ENCODE measurements around the gene TUBA4A. TPM values are rescaled to one million over a fixed set of nuclear protein-coding genes. Genes with fewer than 3 reads are reported as not detected.
A peak's percentile ranks its signal among the peaks of the same experiment; 100 is the strongest.

The TUBA4A gene
- total RNA-seq, 2 experiments from 2014 or later, result 183 to 185 TPM

DNA sequence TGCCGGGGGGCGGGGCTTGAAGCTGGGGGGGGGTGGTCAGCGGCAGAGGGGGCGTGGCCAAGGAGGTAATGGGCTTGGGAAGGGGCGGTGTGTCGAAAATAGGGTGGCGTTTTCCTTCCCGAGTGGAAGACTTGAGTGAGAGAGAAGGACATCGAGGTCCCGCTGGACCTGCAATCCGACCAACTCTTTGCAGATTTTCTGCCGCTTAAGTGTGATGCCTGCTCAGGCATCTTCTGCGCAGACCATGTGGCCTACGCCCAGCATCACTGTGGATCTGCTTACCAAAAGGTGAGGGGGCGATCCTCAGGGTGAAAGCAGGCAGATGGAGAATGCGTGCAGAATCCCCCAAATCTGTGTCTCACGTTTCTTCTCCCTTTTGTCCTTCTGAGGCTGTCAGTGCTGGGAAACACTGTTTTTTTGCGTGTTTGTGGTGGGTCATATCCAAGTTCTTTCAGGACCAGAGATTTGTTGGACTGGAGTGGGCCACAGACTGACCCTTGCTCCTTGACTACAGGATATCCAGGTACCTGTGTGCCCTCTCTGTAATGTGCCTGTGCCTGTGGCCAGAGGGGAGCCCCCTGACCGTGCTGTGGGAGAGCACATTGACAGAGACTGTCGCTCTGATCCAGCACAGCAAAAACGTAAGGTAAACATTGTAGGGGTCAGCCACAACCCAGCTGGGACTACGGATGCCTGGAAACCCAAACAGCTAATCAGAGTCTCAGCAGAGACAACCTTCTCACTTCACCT is 46.4 kb downstream of the TUBA4A start:
- Mint-ChIP-seq H3K9me3 (no peaks in the 10 kb centered on the region), H3K4me3 (peak overlapping the region; percentile 90), H3K36me3 (ENCODE audit: low read depth) (peaks cover 26% of the 10 kb centered on the region), H3K27me3 (no peaks in the 10 kb centered on the region), H3K27ac (peak overlapping the region; percentile 93), H3K4me1 (ENCODE audit: low read depth) (peaks cover 47% of the 10 kb centered on the region)
- DNase-seq (peak in 1 of 14 experiments; percentile 17), ATAC-seq (ENCODE audit: poor library complexity) (no peak)
- H3K36me3 ChIP-seq (ENCODE audit: insufficient read depth, low read length), result peaks cover 21% of the 10 kb centered on the region
- H3K27me3 ChIP-seq (ENCODE audit: control insufficient read depth in 1 of 2, insufficient read depth in 2 of 2, low read length in 2 of 2), result no peaks in the 10 kb centered on the region
- peak overlapping the region; percentile 87 to 89 for H3K27ac ChIP-seq (ENCODE audit: low read depth in 1 of 2, low read length in 2 of 2)
- H3K4me1 ChIP-seq (ENCODE audit: insufficient read depth, low read length), result peaks cover 53% of the 10 kb centered on the region
- H3K4me3 ChIP-seq (ENCODE audit: low read length), result peak overlapping the region; percentile 69
- TF ChIP-seq, protein P1, sequence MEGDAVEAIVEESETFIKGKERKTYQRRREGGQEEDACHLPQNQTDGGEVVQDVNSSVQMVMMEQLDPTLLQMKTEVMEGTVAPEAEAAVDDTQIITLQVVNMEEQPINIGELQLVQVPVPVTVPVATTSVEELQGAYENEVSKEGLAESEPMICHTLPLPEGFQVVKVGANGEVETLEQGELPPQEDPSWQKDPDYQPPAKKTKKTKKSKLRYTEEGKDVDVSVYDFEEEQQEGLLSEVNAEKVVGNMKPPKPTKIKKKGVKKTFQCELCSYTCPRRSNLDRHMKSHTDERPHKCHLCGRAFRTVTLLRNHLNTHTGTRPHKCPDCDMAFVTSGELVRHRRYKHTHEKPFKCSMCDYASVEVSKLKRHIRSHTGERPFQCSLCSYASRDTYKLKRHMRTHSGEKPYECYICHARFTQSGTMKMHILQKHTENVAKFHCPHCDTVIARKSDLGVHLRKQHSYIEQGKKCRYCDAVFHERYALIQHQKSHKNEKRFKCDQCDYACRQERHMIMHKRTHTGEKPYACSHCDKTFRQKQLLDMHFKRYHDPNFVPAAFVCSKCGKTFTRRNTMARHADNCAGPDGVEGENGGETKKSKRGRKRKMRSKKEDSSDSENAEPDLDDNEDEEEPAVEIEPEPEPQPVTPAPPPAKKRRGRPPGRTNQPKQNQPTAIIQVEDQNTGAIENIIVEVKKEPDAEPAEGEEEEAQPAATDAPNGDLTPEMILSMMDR (IDR thresholded peaks at IDR 0.05), result no peak
- H3K9me3 ChIP-seq (ENCODE audit: control insufficient read depth in 1 of 2, insufficient read depth in 1 of 2, low read length in 2 of 2), result no peaks in the 10 kb centered on the region
- intact Hi-C loops (cut with DNase I, micrococcal nuclease), result loop anchor here in 1 of 2 experiments (10.0 kb wide), 2 partner anchors 177 to 337 kb away; partner anchors contain the start of genes CHPF, DNPEP and TMEM198
- POLR2A ChIA-PET, result interaction anchor here (0.6 to 4.8 kb wide), 17 partner anchors 11 to 88 kb away, joined by 3 to 139 read pairs (median 13); partner anchors contain the start of genes ABCB6, ANKZF1, ATG9A and CNPPD1
- CTCF ChIA-PET, result interaction anchor here (1.2 to 4.2 kb wide), 6 partner anchors 14 to 227 kb away, joined by 3 to 32 read pairs (median 8); partner anchors contain the start of genes CNPPD1 and NHEJ1

DNA sequence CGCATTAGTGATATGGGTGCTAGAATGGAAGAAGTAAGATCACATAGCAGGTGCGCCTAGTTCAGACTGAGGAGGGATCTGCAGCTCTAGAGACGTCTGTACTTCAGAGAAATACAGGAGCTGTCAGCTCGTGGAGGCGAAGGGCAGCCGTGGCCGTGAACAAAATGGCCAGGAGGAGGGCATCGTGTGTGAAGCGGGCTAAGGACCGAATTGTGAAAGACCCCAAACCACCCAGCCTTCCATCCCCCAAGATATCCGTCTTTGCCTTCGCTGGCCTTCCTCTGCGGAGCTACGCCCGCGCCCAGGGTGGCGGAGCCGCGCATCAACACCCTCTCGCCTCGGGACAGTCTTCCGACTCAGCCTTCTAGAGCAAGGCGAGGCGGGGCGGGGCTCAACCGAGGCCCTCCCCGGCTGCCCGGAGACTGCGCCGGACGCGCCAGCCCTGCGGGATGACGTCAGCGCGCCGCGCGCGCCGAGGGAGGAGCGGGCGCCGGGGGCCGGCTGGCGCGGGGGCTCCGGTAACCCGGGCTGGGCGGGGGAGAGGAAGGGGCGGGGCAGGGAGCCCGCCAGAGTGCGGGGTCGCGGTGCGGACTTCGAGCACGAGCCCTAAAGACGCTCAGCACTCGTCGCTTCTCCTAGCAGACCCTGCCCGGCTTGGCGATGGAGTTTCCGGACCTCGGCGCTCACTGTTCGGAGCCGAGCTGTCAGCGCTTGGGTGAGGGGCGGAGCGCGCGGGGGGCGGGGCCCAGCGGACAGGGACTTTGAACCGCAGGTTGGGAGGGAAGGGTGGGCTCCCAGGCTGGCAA is 47.2 kb downstream of the TUBA4A start, which contains the start of gene ZFAND2B:
TSS of gene ZFAND2B (plus strand) at position 455 of the 806 bp plus-strand sequence. CDS start at position 661, 206 bp downstream.
- DNase-seq (peak; percentile 88 to 98 (median 95)), ATAC-seq (ENCODE audit: poor library complexity) (peak; percentile 93)
- no peaks in the 10 kb centered on the region for H3K9me3 Mint-ChIP-seq
- Histone ChIP-seq H3K36me3 (ENCODE audit: insufficient read depth, low read length) (peaks cover 21% of the 10 kb centered on the region), H3K4me3 (ENCODE audit: low read length) (peak within 1 kb of the TSS; percentile 69), H3K4me1 (ENCODE audit: insufficient read depth, low read length) (peaks cover 53% of the 10 kb centered on the region), H3K27ac (ENCODE audit: low read depth in 1 of 2, low read length in 2 of 2) (peak within 1 kb of the TSS; percentile 89 to 90), H3K27me3 (ENCODE audit: control insufficient read depth in 1 of 2, insufficient read depth in 2 of 2, low read length in 2 of 2) (no peaks in the 10 kb centered on the region), H3K9me3 (ENCODE audit: control insufficient read depth in 1 of 2, insufficient read depth in 1 of 2, low read length in 2 of 2) (no peaks in the 10 kb centered on the region)
- H3K4me1 Mint-ChIP-seq (ENCODE audit: low read depth), result peaks cover 45% of the 10 kb centered on the region
- H3K36me3 Mint-ChIP-seq (ENCODE audit: low read depth), result peaks cover 26% of the 10 kb centered on the region
- POLR2A ChIA-PET, result interaction anchor here (0.6 to 4.8 kb wide), 22 partner anchors 8 to 182 kb away, joined by 3 to 139 read pairs (median 12); partner anchors contain the start of genes ABCB6, ANKZF1, ATG9A and CNPPD1
- peak within 1 kb of the TSS; percentile 90 for H3K4me3 Mint-ChIP-seq
- intact Hi-C loops (cut with DNase I, micrococcal nuclease), result loop anchor here (1.0 to 10.0 kb wide), 6 partner anchors 28 to 338 kb away; partner anchors contain the start of genes CHPF (in 1 of the 2), DNAJB2 (in 1 of the 2), DNPEP (in 1 of the 2) and RETREG2 (in 1 of the 2)
- peak within 1 kb of the TSS; percentile 93 for H3K27ac Mint-ChIP-seq
- CTCF ChIA-PET, result interaction anchor here (0.9 to 4.2 kb wide), 10 partner anchors 13 to 226 kb away, joined by 3 to 32 read pairs (median 5); partner anchors contain the start of genes CNPPD1, DNPEP and NHEJ1
- TF ChIP-seq, protein P1 (IDR thresholded peaks at IDR 0.05), result no peak
- no peaks in the 10 kb centered on the region for H3K27me3 Mint-ChIP-seq

DNA sequence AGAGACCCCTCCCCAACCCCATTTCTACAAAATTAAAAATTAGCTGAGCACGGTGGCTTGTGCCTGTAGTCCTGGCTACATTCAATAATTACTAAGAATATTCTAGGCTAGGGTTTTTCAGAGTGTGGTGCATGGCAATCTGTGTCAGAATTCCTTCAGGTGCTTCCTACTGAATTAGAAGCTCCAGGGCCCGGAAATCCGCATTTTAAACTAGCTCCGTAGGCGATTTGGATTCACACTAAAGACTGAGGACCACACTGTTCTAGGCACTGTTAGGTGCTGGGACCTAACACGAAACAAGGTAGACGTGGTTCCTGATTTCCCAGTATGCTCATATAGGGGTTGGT is 47.8 kb downstream of the TUBA4A start:
- peaks cover 21% of the 10 kb centered on the region for H3K36me3 ChIP-seq (ENCODE audit: insufficient read depth, low read length)
- no peak for DNase-seq
- no peaks in the 10 kb centered on the region for H3K9me3 Mint-ChIP-seq
- H3K27ac ChIP-seq (ENCODE audit: low read depth in 1 of 2, low read length in 2 of 2), result peak overlapping the region; percentile 89 to 90
- peaks cover 41% of the 10 kb centered on the region for H3K4me1 Mint-ChIP-seq (ENCODE audit: low read depth)
- ChIA-PET CTCF (interaction anchor here (0.9 to 4.2 kb wide), 10 partner anchors 13 to 226 kb away, joined by 3 to 32 read pairs (median 5); partner anchors contain the start of genes CNPPD1, DNPEP and NHEJ1), POLR2A (interaction anchor here (1.0 to 4.8 kb wide), 20 partner anchors 9 to 182 kb away, joined by 3 to 139 read pairs (median 13); partner anchors contain the start of genes ABCB6, ANKZF1, ATG9A and CNPPD1)
- peaks cover 0 to 3% of the 10 kb centered on the region in 2 experiments for H3K9me3 ChIP-seq (ENCODE audit: control insufficient read depth in 1 of 2, insufficient read depth in 1 of 2, low read length in 2 of 2)
- no peaks in the 10 kb centered on the region for H3K27me3 ChIP-seq (ENCODE audit: control insufficient read depth in 1 of 2, insufficient read depth in 2 of 2, low read length in 2 of 2)
- H3K4me1 ChIP-seq (ENCODE audit: insufficient read depth, low read length), result peaks cover 47% of the 10 kb centered on the region
- H3K36me3 Mint-ChIP-seq (ENCODE audit: low read depth), result peaks cover 21% of the 10 kb centered on the region
- peak overlapping the region; percentile 69 for H3K4me3 ChIP-seq (ENCODE audit: low read length)
- no peaks in the 10 kb centered on the region for H3K27me3 Mint-ChIP-seq
- intact Hi-C loops (cut with DNase I, micrococcal nuclease), result loop anchor here (1.0 to 10.0 kb wide), 6 partner anchors 28 to 339 kb away; partner anchors contain the start of genes CHPF (in 1 of the 2), DNAJB2 (in 1 of the 2), DNPEP (in 1 of the 2) and RETREG2 (in 1 of the 2)
- TF ChIP-seq, protein P1 (IDR thresholded peaks at IDR 0.05), result no peak
- H3K4me3 Mint-ChIP-seq, result peak overlapping the region; percentile 90
- peak overlapping the region; percentile 93 for H3K27ac Mint-ChIP-seq
- no peak for ATAC-seq (ENCODE audit: poor library complexity)
